NCI-H187 treated with DMSO at 0.1 percent for 48 hours (cell line): Measurements from ENCODE around the gene SKIL.

Experiments used
- DNase-seq: peaks from one replicate; lab custom pipeline; 2025; lab: John Stamatoyannopoulos, UW

Gene SKIL

DNA sequence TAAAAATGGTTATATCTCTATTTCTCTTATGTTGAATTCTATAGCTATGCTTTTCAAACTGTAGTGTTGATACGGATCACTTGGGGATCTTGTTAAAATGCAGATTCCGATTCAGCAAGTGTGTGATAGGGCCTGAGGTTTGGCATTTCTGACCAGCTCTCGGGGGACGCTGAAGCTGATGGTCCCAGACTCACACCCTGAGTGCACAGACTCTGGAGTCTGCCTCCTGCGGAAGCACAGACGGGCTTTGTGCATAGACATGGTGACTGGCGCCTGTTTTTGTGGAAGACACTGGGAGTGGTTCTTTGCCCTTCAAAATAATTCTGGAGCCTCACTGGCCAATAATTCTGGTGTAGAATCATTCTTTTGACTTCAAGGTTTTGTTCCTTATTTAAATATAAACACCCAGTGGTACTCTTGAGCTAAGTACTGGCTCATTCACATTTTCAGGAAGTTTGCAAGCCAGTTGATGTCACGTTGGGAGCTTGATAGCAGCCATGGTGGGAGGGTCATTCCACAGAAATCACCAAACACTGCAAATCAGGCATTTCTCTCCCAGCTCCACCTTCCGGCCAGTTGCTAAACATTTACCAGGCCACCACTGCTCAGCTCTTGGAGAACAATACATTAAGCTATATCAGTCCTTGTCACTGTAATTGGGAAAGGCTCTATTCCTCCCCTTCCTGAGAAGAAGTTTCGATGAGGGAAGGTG, 80.3 kb downstream of the SKIL start:
- no peak for DNase-seq

- DNase-seq: no peak
Measured at GRCh38 chr3:170438836-170439235, 81.3 kb downstream of the SKIL start.

- DNase-seq: no peak
Measured at GRCh38 chr3:170440344-170440743, 82.8 kb downstream of the SKIL start.

DNA sequence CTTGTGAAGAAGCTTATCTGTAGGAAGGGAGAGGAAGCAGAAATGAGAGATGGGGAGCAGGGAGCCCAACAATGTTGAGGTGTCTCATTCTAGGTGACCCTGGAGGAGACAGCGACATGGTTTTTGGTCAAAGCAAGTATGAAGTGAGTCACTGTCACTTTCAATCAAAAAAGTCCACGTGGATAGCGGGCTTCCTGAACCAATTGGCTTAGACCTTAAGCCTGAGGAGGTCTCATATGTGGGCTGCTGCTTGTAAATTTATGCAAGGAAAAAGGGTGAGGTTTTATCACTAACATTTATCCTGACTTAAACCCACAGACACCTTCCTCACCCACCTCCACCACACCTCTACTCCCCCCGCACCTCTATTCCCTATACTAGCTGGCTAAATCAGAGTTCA, 83.9 kb downstream of the SKIL start:
- no peak for DNase-seq

GRCh38 chr3:170442947-170443346, 85.4 kb downstream of the SKIL start:
- DNase-seq: no peak

DNA sequence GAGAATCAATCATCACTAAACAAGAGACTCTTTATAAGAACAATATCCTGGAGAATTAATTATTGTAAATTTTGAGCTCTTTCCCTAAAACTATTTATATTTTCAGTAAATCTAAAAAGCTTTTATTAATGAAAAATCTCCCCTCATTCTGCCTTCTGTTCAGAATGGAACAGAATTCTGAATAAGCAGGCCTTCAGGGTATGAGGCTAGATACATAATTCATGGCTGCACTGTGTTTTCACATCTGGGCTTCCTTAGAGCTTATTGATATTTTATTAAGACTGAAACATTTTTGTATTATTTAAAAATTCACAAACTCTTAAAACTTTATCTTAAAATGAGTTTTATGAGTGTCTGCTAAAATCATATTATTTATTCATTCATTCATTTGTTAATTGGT, 85.9 kb downstream of the SKIL start:
- DNase-seq: no peak
